HG03196 (cell line): Measurements from ENCODE around the gene TPR.
A peak's percentile ranks its signal among the peaks of the same experiment; 100 is the strongest.
"Not testable (repeated sequence)": the region's sequence is repeated elsewhere in the genome, so short reads cannot be mapped to it uniquely, and the experiment has no call there.

ENCODE experiments used
- ATAC-seq: cut with Tn5 transposase; IDR thresholded peaks from one replicate; pipeline ENCODE4 v1.9.1; 2021; ENCODE audit not compliant: unreplicated experiment

Gene TPR

GRCh38 chr1:186375152-186375928 lies at the start of gene TPR, which contains the start of gene ODR4:
TSS of gene TPR (minus strand) at chr1:186375253. CDS start at chr1:186375028, 225 bp downstream.
TSS of gene ODR4 (plus strand) at chr1:186375838. CDS start at chr1:186379786, 3,948 bp downstream.
- peak; percentile 92 for ATAC-seq

GRCh38 chr1:186424539-186424938 lies 49.5 kb upstream of the TPR start:
- ATAC-seq = no peak

- no peak for ATAC-seq
These were observed 46.4 kb upstream of the TPR start for GRCh38 chr1:186421446-186421845.

GRCh38 chr1:186420923-186421322 lies 45.9 kb upstream of the TPR start:
- ATAC-seq = peak; percentile 85

- no peak for ATAC-seq
These were observed 45.3 kb upstream of the TPR start for GRCh38 chr1:186420311-186420710.

- no peak for ATAC-seq
These were observed 43.5 kb upstream of the TPR start for GRCh38 chr1:186418503-186418902.

GRCh38 chr1:186413319-186413718 lies 38.3 kb upstream of the TPR start:
- no peak for ATAC-seq

GRCh38 chr1:186409091-186409490 lies 34.0 kb upstream of the TPR start:
- no peak for ATAC-seq

- ATAC-seq = no peak
These were observed 29.5 kb upstream of the TPR start for GRCh38 chr1:186404454-186405051.

GRCh38 chr1:186403632-186404031 lies 28.6 kb upstream of the TPR start:
- no peak for ATAC-seq

- not testable (repeated sequence) for ATAC-seq
These were observed 26.4 kb upstream of the TPR start for GRCh38 chr1:186401446-186401845.

- not testable (repeated sequence) for ATAC-seq
These were observed 17.7 kb upstream of the TPR start for GRCh38 chr1:186392711-186393110.

GRCh38 chr1:186391841-186392240 lies 16.8 kb upstream of the TPR start:
- no peak for ATAC-seq

- no peak for ATAC-seq
These were observed 15.9 kb upstream of the TPR start for GRCh38 chr1:186390925-186391324.

GRCh38 chr1:186386725-186387383 lies 11.8 kb upstream of the TPR start:
- no peak for ATAC-seq

- no peak for ATAC-seq
These were observed 871 bp upstream of the TPR start for GRCh38 chr1:186375929-186376319.

GRCh38 chr1:186374303-186375151 lies 526 bp downstream of the TPR start:
- ATAC-seq = peak; percentile 24

- ATAC-seq = not testable (repeated sequence)
These were observed 27.0 kb downstream of the TPR start for GRCh38 chr1:186347837-186348691.

- no peak for ATAC-seq
These were observed 34.3 kb downstream of the TPR start for GRCh38 chr1:186340772-186341171.

GRCh38 chr1:186337554-186337953 lies 37.5 kb downstream of the TPR start:
- ATAC-seq = no peak
